Nephron (organoid): ENCODE results near the gene GPSM1.
A peak's percentile ranks its signal among the peaks of the same experiment; 100 is the strongest.

Experiments used
- H3K27ac Mint-ChIP-seq, 3 experiments: 2 replicates each; pipeline ENCODE4 v1.8.0; 2020; ENCODE audit warnings: mixed read lengths in 3 of 3, mild to moderate bottlenecking in 2 of 3, moderate library complexity in 1 of 3
- H3K27me3 Mint-ChIP-seq: 2 replicates; pipeline ENCODE4 v1.8.0; 2021; ENCODE audit warnings: low read depth, mild to moderate bottlenecking, moderate library complexity, mixed read lengths
- H3K36me3 Mint-ChIP-seq: 2 replicates; pipeline ENCODE4 v1.8.0; 2020; ENCODE audit warnings: low read depth, mixed read lengths
- H3K4me1 Mint-ChIP-seq: 2 replicates; pipeline ENCODE4 v1.8.0; 2020; ENCODE audit warnings: mixed read lengths
- H3K4me3 Mint-ChIP-seq, 3 experiments: 2 replicates each; pipeline ENCODE4 v1.8.0; 2020; ENCODE audit warnings: mild to moderate bottlenecking in 3 of 3, mixed read lengths in 3 of 3, moderate library complexity in 2 of 3
- H3K9me3 Mint-ChIP-seq: 2 replicates; pipeline ENCODE4 v1.8.0; 2020; ENCODE audit warnings: mixed read lengths
- CTCF ChIP-seq, 3 experiments: fragments of 200-600 bp; sonication (generic); IDR thresholded peaks; one replicate each; pipeline ENCODE4 v1.5.0; 2021; ENCODE audit warnings: antibody characterized with exemption in 3 of 3; ENCODE audit not compliant: unreplicated experiment in 3 of 3

Gene GPSM1

GRCh38 chr9:136280535-136281315 lies 46.6 kb upstream of the GPSM1 start:
- peaks cover 24% of the 10 kb centered on the region for H3K27me3 Mint-ChIP-seq
- H3K27ac Mint-ChIP-seq: no peak overlapping the region
- no peaks in the 10 kb centered on the region for H3K36me3 Mint-ChIP-seq
- H3K4me1 Mint-ChIP-seq: no peaks in the 10 kb centered on the region
- H3K4me3 Mint-ChIP-seq: no peak overlapping the region
- H3K9me3 Mint-ChIP-seq: no peaks in the 10 kb centered on the region
- TF ChIP-seq CTCF (IDR thresholded peaks at IDR 0.05; ENCODE audit: unreplicated experiment in 3 of 3): no peak

DNA sequence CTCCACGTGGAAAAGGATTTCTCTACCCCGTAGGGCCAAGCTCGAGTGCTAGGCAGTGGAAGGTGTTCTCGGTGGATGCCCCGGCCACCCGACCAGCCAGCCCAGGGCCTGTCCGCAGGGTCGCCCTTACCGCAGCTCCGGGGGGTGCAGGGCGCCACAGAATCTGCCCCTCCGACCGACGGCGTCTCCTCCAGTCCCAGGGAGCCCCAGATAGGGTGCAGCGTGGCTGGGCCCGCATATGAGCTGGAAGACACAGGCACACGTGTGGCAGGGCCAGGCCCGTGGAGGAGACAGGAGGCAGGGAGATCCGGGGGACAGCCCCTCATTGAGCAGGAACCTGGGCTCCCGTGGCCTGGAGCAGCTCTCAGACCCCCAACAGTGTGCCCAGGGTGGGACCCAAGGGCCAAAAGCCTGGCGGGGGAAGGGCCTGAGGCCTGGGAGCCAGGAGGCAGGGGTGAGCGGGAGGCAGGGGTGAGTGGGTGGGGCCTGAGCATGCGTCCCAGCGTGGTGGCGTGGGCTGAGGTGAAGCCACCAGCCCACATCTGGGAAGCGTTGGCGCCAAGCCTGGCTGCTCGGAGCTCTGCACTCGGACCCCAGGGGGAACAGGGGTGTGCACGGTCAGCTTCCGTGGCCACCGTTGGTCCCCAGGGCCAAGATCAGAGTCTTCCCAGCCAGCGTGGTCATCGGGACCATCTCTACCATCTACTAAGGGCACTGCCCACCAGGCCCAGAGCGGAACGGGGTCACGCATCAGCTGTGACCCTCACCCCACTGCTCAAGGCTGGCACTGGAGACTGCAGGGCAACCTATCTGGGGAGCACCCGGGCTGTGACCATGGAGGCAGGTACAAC lies 45.7 kb upstream of the GPSM1 start:
- Mint-ChIP-seq H3K27ac (no peak overlapping the region), H3K4me1 (no peaks in the 10 kb centered on the region)

GRCh38 chr9:136282272-136282861 lies 45.0 kb upstream of the GPSM1 start:
- no peak overlapping the region for H3K4me3 Mint-ChIP-seq
- H3K36me3 Mint-ChIP-seq: peaks cover 5% of the 10 kb centered on the region
- no peak for TF ChIP-seq CTCF (IDR thresholded peaks at IDR 0.05; ENCODE audit: unreplicated experiment in 3 of 3)
- H3K4me1 Mint-ChIP-seq: no peaks in the 10 kb centered on the region
- peaks cover 29% of the 10 kb centered on the region for H3K27me3 Mint-ChIP-seq
- H3K27ac Mint-ChIP-seq: no peak overlapping the region
- H3K9me3 Mint-ChIP-seq: no peaks in the 10 kb centered on the region

More for the DNA sequence above, 45.7 kb upstream of the GPSM1 start:
- TF ChIP-seq CTCF (IDR thresholded peaks at IDR 0.05; ENCODE audit: unreplicated experiment in 3 of 3): no peak
- Mint-ChIP-seq H3K9me3 (no peaks in the 10 kb centered on the region), H3K27me3 (peaks cover 24% of the 10 kb centered on the region), H3K36me3 (peaks cover 2% of the 10 kb centered on the region), H3K4me3 (no peak overlapping the region)

GRCh38 chr9:136283291-136284235 lies 43.8 kb upstream of the GPSM1 start:
- H3K9me3 Mint-ChIP-seq: no peaks in the 10 kb centered on the region
- H3K27me3 Mint-ChIP-seq: peaks cover 27% of the 10 kb centered on the region
- H3K36me3 Mint-ChIP-seq: peaks cover 5% of the 10 kb centered on the region
- H3K27ac Mint-ChIP-seq: no peak overlapping the region
- H3K4me1 Mint-ChIP-seq: no peaks in the 10 kb centered on the region
- H3K4me3 Mint-ChIP-seq: no peak overlapping the region
- TF ChIP-seq CTCF (IDR thresholded peaks at IDR 0.05; ENCODE audit: unreplicated experiment in 3 of 3): peak; percentile 78 to 86 (median 80)

- H3K9me3 Mint-ChIP-seq: no peaks in the 10 kb centered on the region
- peaks cover 5% of the 10 kb centered on the region for H3K36me3 Mint-ChIP-seq
- no peak overlapping the region for H3K27ac Mint-ChIP-seq
- peaks cover 24% of the 10 kb centered on the region for H3K27me3 Mint-ChIP-seq
- no peak overlapping the region for H3K4me3 Mint-ChIP-seq
- no peak for TF ChIP-seq CTCF (IDR thresholded peaks at IDR 0.05; ENCODE audit: unreplicated experiment in 3 of 3)
- no peaks in the 10 kb centered on the region for H3K4me1 Mint-ChIP-seq
Measured at GRCh38 chr9:136284311-136284710, 43.0 kb upstream of the GPSM1 start.
